H9 (cell line): ENCODE results near the gene WNT8B. TPM values are rescaled to one million over a fixed set of nuclear protein-coding genes. Genes with fewer than 3 reads are reported as not detected.

Experiments used
- DNase-seq: peaks from one replicate; pipeline ENCODE4 v3.0.0-alpha.2; 2017
- H2AFZ ChIP-seq: one replicate; pipeline ENCODE4 v1.6.1; 2013; ENCODE audit warnings: mild to moderate bottlenecking, low read length, control low read depth, moderate library complexity
- H2AK5ac ChIP-seq: 2 replicates; pipeline ENCODE4 v1.6.1; 2013; ENCODE audit warnings: low read length, control low read depth, mixed read lengths; ENCODE audit not compliant: insufficient read length
- H2BK120ac ChIP-seq: one replicate; pipeline ENCODE4 v1.6.1; 2013; ENCODE audit warnings: low read depth, mild to moderate bottlenecking, low read length, control low read depth, inconsistent platforms; ENCODE audit not compliant: poor library complexity, severe bottlenecking
- H2BK12ac ChIP-seq: 2 replicates; pipeline ENCODE4 v1.6.1; 2013; ENCODE audit warnings: low read length, control low read depth, mixed read lengths, low read depth; ENCODE audit not compliant: insufficient read length
- H2BK15ac ChIP-seq: 2 replicates; pipeline ENCODE4 v1.6.1; 2013; ENCODE audit warnings: low read depth, low read length, control low read depth
- H2BK20ac ChIP-seq: one replicate; pipeline ENCODE4 v1.6.1; 2013; ENCODE audit warnings: low read depth, mild to moderate bottlenecking, low read length, control low read depth, inconsistent platforms; ENCODE audit not compliant: poor library complexity, severe bottlenecking
- H2BK5ac ChIP-seq: 2 replicates; pipeline ENCODE4 v1.6.1; 2013; ENCODE audit warnings: low read length, control low read depth, mixed read lengths; ENCODE audit not compliant: insufficient read length
- H3K14ac ChIP-seq: 2 replicates; pipeline ENCODE4 v1.6.1; 2013; ENCODE audit warnings: low read length, control low read depth; ENCODE audit not compliant: insufficient read depth
- H3K18ac ChIP-seq: 2 replicates; pipeline ENCODE4 v1.6.1; 2013; ENCODE audit warnings: low read depth, mild to moderate bottlenecking, mixed read lengths, low read length, control low read depth; ENCODE audit not compliant: insufficient read length
- H3K23ac ChIP-seq: 2 replicates; pipeline ENCODE4 v1.6.1; 2013; ENCODE audit warnings: low read length, control low read depth, mixed read lengths, low read depth; ENCODE audit not compliant: insufficient read length
- H3K23me2 ChIP-seq: 2 replicates; pipeline ENCODE4 v1.6.1; 2013; ENCODE audit warnings: low read depth, mild to moderate bottlenecking, mixed read lengths, low read length, control low read depth; ENCODE audit not compliant: insufficient read length, poor library complexity, severe bottlenecking
- H3K27ac ChIP-seq: 2 replicates; pipeline ENCODE4 v1.5.1; 2013; ENCODE audit warnings: low read length, control low read depth, mixed read lengths, low read depth; ENCODE audit not compliant: insufficient read length
- H3K27me3 ChIP-seq: 2 replicates; pipeline ENCODE4 v1.6.1; 2013; ENCODE audit warnings: low read length, control low read depth, inconsistent platforms; ENCODE audit not compliant: insufficient read depth
- H3K4ac ChIP-seq: 2 replicates; pipeline ENCODE4 v1.6.1; 2013; ENCODE audit warnings: low read depth, mild to moderate bottlenecking, control low read depth, inconsistent platforms, low read length, moderate library complexity
- H3K4me1 ChIP-seq: 2 replicates; pipeline ENCODE4 v1.6.1; 2013; ENCODE audit warnings: low read length, control low read depth, inconsistent platforms; ENCODE audit not compliant: insufficient read depth
- H3K4me2 ChIP-seq: 2 replicates; pipeline ENCODE4 v1.6.1; 2013; ENCODE audit warnings: low read length, control low read depth, mixed read lengths; ENCODE audit not compliant: insufficient read length, insufficient read depth
- H3K56ac ChIP-seq: 2 replicates; pipeline ENCODE4 v1.6.1; 2013; ENCODE audit warnings: low read depth, mild to moderate bottlenecking, mixed read lengths, low read length, control low read depth; ENCODE audit not compliant: insufficient read length
- H3K79me1 ChIP-seq: 2 replicates; pipeline ENCODE4 v1.6.1; 2013; ENCODE audit warnings: low read depth, mild to moderate bottlenecking, moderate library complexity, low read length, control low read depth, inconsistent platforms; ENCODE audit not compliant: insufficient read depth, poor library complexity, severe bottlenecking
- H3K79me2 ChIP-seq: 2 replicates; pipeline ENCODE4 v1.6.1; 2013; ENCODE audit warnings: low read length, control low read depth, inconsistent platforms; ENCODE audit not compliant: insufficient read depth
- H3K9ac ChIP-seq: 2 replicates; pipeline ENCODE4 v1.6.1; 2013; ENCODE audit warnings: low read length, control low read depth, mixed read lengths; ENCODE audit not compliant: insufficient read length; ENCODE audit errors: extremely low read depth
- H3K9me3 ChIP-seq: one replicate; pipeline ENCODE4 v1.6.1; 2013; ENCODE audit warnings: low read depth, low read length, inconsistent platforms; ENCODE audit not compliant: control insufficient read depth
- H3T11ph ChIP-seq: one replicate; pipeline ENCODE4 v1.6.1; 2013; ENCODE audit warnings: mild to moderate bottlenecking, low read length, control low read depth, inconsistent platforms
- H4K20me1 ChIP-seq: one replicate; pipeline ENCODE4 v1.6.1; 2013; ENCODE audit not compliant: control insufficient read depth, insufficient read length, insufficient read depth
- H4K5ac ChIP-seq: 2 replicates; pipeline ENCODE4 v1.6.1; 2013; ENCODE audit warnings: low read depth, mild to moderate bottlenecking, mixed read lengths, low read length, control low read depth; ENCODE audit not compliant: insufficient read length
- H4K8ac ChIP-seq: replicated peaks from 2 replicates; pipeline ENCODE4 v1.6.1; 2013; ENCODE audit warnings: low read length, control low read depth, mixed read lengths, low read depth; ENCODE audit not compliant: insufficient read length
- H4K91ac ChIP-seq: 2 replicates; pipeline ENCODE4 v1.6.1; 2013; ENCODE audit warnings: low read depth, mild to moderate bottlenecking, moderate library complexity, mixed read lengths, low read length, control low read depth; ENCODE audit not compliant: insufficient read length
- H3K27ac Mint-ChIP-seq, 3 experiments: 2 replicates in 2 of 3; 3 replicates in 1 of 3; pipeline ENCODE4 v1.8.0; 2020 to 2021; ENCODE audit warnings: mixed read lengths in 3 of 3, mild to moderate bottlenecking in 1 of 3, moderate library complexity in 1 of 3
- H3K27me3 Mint-ChIP-seq: 2 replicates; pipeline ENCODE4 v1.8.0; 2021; ENCODE audit warnings: low read depth, mild to moderate bottlenecking, moderate library complexity, mixed read lengths
- H3K36me3 Mint-ChIP-seq, 3 experiments: 2 replicates in 2 of 3; 3 replicates in 1 of 3; pipeline ENCODE4 v1.8.0; 2020 to 2021; ENCODE audit warnings: low read depth in 3 of 3, mixed read lengths in 3 of 3; ENCODE audit not compliant: insufficient read depth in 1 of 3
- H3K4me1 Mint-ChIP-seq, 2 experiments: 2 replicates each; pipeline ENCODE4 v1.8.0; 2020; ENCODE audit warnings: mixed read lengths in 2 of 2
- H3K4me3 Mint-ChIP-seq, 2 experiments: 2 replicates in 1 of 2; 3 replicates in 1 of 2; pipeline ENCODE4 v1.8.0; 2020 to 2021; ENCODE audit warnings: mild to moderate bottlenecking in 2 of 2, mixed read lengths in 2 of 2, moderate library complexity in 1 of 2
- H3K9me3 Mint-ChIP-seq, 2 experiments: 2 replicates in 1 of 2; 3 replicates in 1 of 2; pipeline ENCODE4 v1.8.0; 2020; ENCODE audit warnings: mild to moderate bottlenecking in 2 of 2, mixed read lengths in 2 of 2, moderate library complexity in 1 of 2
- CTCF ChIP-seq: fragments of 200-600 bp; sonication (generic); conservative IDR thresholded peaks from 3 replicates; pipeline ENCODE4 v1.8.0; 2021; ENCODE audit warnings: antibody characterized with exemption, mild to moderate bottlenecking
- WGBS: extraction: QIAGEN DNeasy Blood & Tissue Kit; methylation state at CpG from one replicate; pipeline ENCODE4 v1.1.7; 2013; ENCODE audit warnings: missing lambda C conversion rate, low lambda C conversion rate, mixed read lengths; ENCODE audit not compliant: insufficient read length; ENCODE audit errors: extremely low coverage; 5-methylcytosine and 5-hydroxymethylcytosine counted together
- total RNA-seq: library from RNA; stranded (reverse); gene quantifications from 2 replicates; pipeline ENCODE4 v1.2.1, GENCODE V29; 2021

The WNT8B gene
- total RNA-seq, 1 experiment from 2014 or later = not detected

GRCh38 chr10:100507357-100507732 is 44.5 kb downstream of the WNT8B start:
- peaks cover 2% of the 10 kb centered on the region in 2 experiments; a peak in 2 of 4 replicates for H3K4me1 Mint-ChIP-seq
- H3K27me3 ChIP-seq = no peaks in the 10 kb centered on the region
- H3K56ac ChIP-seq = no peak overlapping the region
- H3K79me2 ChIP-seq = no peaks in the 10 kb centered on the region
- no peak overlapping the region for H3K4me2 ChIP-seq
- H3K4me1 ChIP-seq = no peaks in the 10 kb centered on the region
- no peak overlapping the region for H3K9ac ChIP-seq
- H2BK15ac ChIP-seq = no peak overlapping the region
- H3K27ac Mint-ChIP-seq = no peak overlapping the region; a peak in 1 of 7 replicates
- H4K8ac ChIP-seq = no peak overlapping the region
- no peaks in the 10 kb centered on the region for H3K79me1 ChIP-seq
- H3K14ac ChIP-seq = no peak overlapping the region
- no peak overlapping the region for H3K23ac ChIP-seq
- no peaks in the 10 kb centered on the region for H3K9me3 ChIP-seq
- H2BK20ac ChIP-seq = no peak overlapping the region
- H3K4ac ChIP-seq = no peak overlapping the region
- H3K23me2 ChIP-seq = no peaks in the 10 kb centered on the region
- no peaks in the 10 kb centered on the region for H4K20me1 ChIP-seq
- no CpG with 5 or more reads among the region's 5 CpGs for WGBS
- H3K9me3 Mint-ChIP-seq = no peaks in the 10 kb centered on the region
- H3K27me3 Mint-ChIP-seq = peaks cover 63% of the 10 kb centered on the region
- H2BK5ac ChIP-seq = no peak overlapping the region
- H3K18ac ChIP-seq = no peak overlapping the region
- H2BK120ac ChIP-seq = no peak overlapping the region
- no peak overlapping the region for H3T11ph ChIP-seq
- no peak overlapping the region for H2BK12ac ChIP-seq
- no peak overlapping the region for H4K91ac ChIP-seq
- H3K4me3 Mint-ChIP-seq = no peak overlapping the region
- H3K36me3 Mint-ChIP-seq = no peaks in the 10 kb centered on the region; a peak in 1 of 7 replicates
- DNase-seq = no peak
- no peak overlapping the region for H4K5ac ChIP-seq
- no peak overlapping the region for H3K27ac ChIP-seq
- TF ChIP-seq CTCF = no peak
- H2AK5ac ChIP-seq = no peak overlapping the region
- H2AFZ ChIP-seq = no peak overlapping the region
